ENCODE measurements around the gene TIGD6. TPM values are rescaled to one million over a fixed set of nuclear protein-coding genes. Genes with fewer than 3 reads are reported as not detected.

Gene TIGD6
- total and polyA plus RNA-seq, 8 donors, result 3.7 to 5.8 (median 4.4) TPM

DNA sequence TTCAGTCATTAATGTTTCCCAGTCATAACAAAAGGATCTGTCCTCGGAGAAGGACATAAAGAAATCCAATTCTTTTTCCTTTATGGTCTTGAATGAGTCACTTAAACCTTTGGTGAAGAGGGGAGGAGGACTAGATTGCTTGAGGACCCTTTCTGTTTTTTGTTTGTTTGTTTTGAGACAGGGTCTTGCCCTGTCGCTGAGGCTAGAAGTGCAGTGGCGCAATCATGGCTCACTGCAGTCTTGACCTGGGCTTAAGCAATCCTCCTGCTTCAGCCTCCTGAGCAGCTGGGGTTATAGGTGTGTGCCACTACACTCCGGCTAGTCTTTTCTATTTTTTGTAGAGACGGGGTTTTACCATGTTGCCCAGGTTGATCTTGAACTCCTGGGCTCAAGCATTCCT is 12.3 kb downstream of the TIGD6 start:
- TF ChIP-seq, protein P1, sequence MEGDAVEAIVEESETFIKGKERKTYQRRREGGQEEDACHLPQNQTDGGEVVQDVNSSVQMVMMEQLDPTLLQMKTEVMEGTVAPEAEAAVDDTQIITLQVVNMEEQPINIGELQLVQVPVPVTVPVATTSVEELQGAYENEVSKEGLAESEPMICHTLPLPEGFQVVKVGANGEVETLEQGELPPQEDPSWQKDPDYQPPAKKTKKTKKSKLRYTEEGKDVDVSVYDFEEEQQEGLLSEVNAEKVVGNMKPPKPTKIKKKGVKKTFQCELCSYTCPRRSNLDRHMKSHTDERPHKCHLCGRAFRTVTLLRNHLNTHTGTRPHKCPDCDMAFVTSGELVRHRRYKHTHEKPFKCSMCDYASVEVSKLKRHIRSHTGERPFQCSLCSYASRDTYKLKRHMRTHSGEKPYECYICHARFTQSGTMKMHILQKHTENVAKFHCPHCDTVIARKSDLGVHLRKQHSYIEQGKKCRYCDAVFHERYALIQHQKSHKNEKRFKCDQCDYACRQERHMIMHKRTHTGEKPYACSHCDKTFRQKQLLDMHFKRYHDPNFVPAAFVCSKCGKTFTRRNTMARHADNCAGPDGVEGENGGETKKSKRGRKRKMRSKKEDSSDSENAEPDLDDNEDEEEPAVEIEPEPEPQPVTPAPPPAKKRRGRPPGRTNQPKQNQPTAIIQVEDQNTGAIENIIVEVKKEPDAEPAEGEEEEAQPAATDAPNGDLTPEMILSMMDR (IDR thresholded peaks at IDR 0.05), result no peak
- no peak overlapping the region for H3K27ac ChIP-seq
- ATAC-seq (no peak), DNase-seq (no peak)
- peaks cover 0 to 14% of the 10 kb centered on the region in 2 donors for H3K36me3 ChIP-seq
- no peak overlapping the region for H3K4me3 ChIP-seq
- H3K4me1 ChIP-seq, result no peaks in the 10 kb centered on the region
- no peaks in the 10 kb centered on the region for H3K9me3 ChIP-seq
- intact Hi-C loops (cut with DNase I), result loop anchor here in 1 of 2 donors (10.0 kb wide), 1 partner anchor 153 kb away; no protein-coding TSS in a partner anchor
- no peaks in the 10 kb centered on the region for H3K27me3 ChIP-seq

- intact Hi-C loops (cut with DNase I), result loop anchor here in 1 of 2 donors (10.0 kb wide), 1 partner anchor 148 kb away; no protein-coding TSS in a partner anchor
- DNase-seq, result no peak
- H3K27ac ChIP-seq, result no peak overlapping the region
- peaks cover 0 to 57% of the 10 kb centered on the region in 2 donors for H3K36me3 ChIP-seq
- H3K9me3 ChIP-seq, result no peaks in the 10 kb centered on the region
- no peaks in the 10 kb centered on the region for H3K4me1 ChIP-seq
- no peak overlapping the region for H3K4me3 ChIP-seq
- ATAC-seq, result no peak
- TF ChIP-seq, protein P1 (IDR thresholded peaks at IDR 0.05), result no peak
- H3K27me3 ChIP-seq, result no peaks in the 10 kb centered on the region
Measured at GRCh38 chr5:149982505-149982904, 17.9 kb downstream of the TIGD6 start.

- intact Hi-C loops (cut with DNase I), result loop anchor here in 1 of 2 donors (10.0 kb wide), 1 partner anchor 146 kb away; no protein-coding TSS in a partner anchor
- H3K4me1 ChIP-seq, result no peaks in the 10 kb centered on the region
- TF ChIP-seq, protein P1 (IDR thresholded peaks at IDR 0.05), result no peak
- no peaks in the 10 kb centered on the region for H3K9me3 ChIP-seq
- ATAC-seq, result no peak
- DNase-seq, result no peak
- H3K36me3 ChIP-seq, result peaks cover 0 to 58% of the 10 kb centered on the region in 2 donors
- no peak overlapping the region for H3K27ac ChIP-seq
- no peaks in the 10 kb centered on the region for H3K27me3 ChIP-seq
- no peak overlapping the region for H3K4me3 ChIP-seq
Measured at GRCh38 chr5:149981206-149981605, 19.2 kb downstream of the TIGD6 start.

- Histone ChIP-seq H3K4me3 (no peak overlapping the region), H3K4me1 (no peaks in the 10 kb centered on the region), H3K27me3 (no peaks in the 10 kb centered on the region), H3K9me3 (no peaks in the 10 kb centered on the region), H3K36me3 (peaks cover 0 to 58% of the 10 kb centered on the region in 2 donors), H3K27ac (no peak overlapping the region)
- no peak for DNase-seq
- ATAC-seq, result no peak
- intact Hi-C loops (cut with DNase I), result loop anchor here in 1 of 2 donors (10.0 kb wide), 1 partner anchor 145 kb away; no protein-coding TSS in a partner anchor
- TF ChIP-seq, protein P1 (IDR thresholded peaks at IDR 0.05), result no peak
Measured at GRCh38 chr5:149979896-149980295, 20.6 kb downstream of the TIGD6 start.

- Histone ChIP-seq H3K27me3 (no peaks in the 10 kb centered on the region), H3K27ac (no peak overlapping the region), H3K4me1 (no peaks in the 10 kb centered on the region), H3K4me3 (no peak overlapping the region), H3K9me3 (no peaks in the 10 kb centered on the region), H3K36me3 (peaks cover 0 to 25% of the 10 kb centered on the region in 2 donors)
- no peak for DNase-seq
- intact Hi-C loops (cut with DNase I), result no loop called here
- no peak for ATAC-seq
- TF ChIP-seq, protein P1 (IDR thresholded peaks at IDR 0.05), result no peak
Measured at GRCh38 chr5:149975409-149975808, 25.0 kb downstream of the TIGD6 start.
